HL-60/S4 treated with retinoic acid at 250 ng/mL for 4 days and 3 days (cell line): ENCODE data around the gene GBGT1.

ENCODE experiments used
- in situ Hi-C: fragments of 300-500 bp; cut with MboI; formaldehyde crosslinking; loops from 2 replicates; pipeline ENCODE4 v1.7.0; 2022; ENCODE audit warnings: low sequenced_read_pairs

The GBGT1 gene

DNA sequence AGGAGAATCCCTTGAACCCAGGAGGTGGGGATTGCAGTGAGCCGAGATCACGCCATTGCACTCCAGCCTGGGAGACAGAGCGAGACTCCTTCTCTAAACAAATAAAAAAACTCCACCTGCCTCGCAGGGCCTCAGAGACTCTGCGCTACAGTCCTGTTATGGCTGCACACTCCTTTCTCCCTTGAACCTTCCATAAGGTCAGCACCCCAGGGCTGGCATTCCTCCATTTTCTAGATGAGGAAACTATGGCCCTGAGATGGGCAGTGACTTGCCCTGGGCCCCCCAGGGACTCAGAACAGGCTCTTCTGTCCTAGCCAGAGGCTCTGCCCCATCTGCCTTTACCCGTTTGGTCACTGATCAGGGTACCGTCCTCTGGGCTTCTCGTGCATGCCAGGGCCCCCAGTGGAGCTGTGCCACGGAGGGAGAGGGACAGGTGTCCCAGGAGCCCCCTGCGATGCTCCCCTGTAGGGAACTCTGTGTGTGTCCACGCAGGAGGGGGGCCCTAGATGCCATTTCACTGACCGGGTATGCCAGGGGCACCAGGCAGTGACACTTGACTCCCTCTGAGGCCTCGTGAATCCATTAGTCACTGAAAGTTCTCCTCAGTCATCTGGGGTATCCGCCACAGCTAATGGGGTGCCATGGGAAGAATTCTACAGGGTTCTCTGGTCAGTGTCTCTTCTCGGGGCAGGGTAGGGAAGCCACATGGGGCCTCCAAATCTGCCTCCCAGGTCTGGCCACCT, 58.8 kb downstream of the GBGT1 start:
- in situ Hi-C loops, result no loop called here

DNA sequence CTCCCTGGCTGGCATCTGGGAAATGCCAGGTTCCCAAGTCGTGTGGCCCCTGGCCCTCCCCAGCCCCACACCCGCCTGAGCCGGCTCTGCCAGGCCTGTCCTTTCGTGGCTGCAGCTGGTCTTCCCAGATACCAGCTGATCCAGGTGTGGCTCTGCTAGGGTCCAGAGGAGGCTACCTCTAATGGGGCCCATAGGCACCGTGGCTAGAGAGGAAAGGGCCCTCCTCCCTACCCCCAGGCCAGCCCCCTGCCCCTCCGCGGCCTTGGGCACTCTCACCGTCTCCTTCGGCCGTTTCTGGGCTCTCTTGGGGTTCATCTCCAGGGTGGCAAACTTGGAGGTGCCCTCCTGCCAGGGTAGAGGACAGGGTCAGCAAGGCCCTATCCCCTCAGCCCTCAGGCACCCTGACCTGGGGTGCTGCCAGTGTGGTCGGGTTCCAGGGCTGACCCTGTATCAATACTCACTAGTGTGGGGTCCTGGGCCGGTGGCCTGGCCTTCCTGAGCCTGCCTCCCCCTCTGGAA, 59.7 kb downstream of the GBGT1 start:
- in situ Hi-C loops, result no loop called here

DNA sequence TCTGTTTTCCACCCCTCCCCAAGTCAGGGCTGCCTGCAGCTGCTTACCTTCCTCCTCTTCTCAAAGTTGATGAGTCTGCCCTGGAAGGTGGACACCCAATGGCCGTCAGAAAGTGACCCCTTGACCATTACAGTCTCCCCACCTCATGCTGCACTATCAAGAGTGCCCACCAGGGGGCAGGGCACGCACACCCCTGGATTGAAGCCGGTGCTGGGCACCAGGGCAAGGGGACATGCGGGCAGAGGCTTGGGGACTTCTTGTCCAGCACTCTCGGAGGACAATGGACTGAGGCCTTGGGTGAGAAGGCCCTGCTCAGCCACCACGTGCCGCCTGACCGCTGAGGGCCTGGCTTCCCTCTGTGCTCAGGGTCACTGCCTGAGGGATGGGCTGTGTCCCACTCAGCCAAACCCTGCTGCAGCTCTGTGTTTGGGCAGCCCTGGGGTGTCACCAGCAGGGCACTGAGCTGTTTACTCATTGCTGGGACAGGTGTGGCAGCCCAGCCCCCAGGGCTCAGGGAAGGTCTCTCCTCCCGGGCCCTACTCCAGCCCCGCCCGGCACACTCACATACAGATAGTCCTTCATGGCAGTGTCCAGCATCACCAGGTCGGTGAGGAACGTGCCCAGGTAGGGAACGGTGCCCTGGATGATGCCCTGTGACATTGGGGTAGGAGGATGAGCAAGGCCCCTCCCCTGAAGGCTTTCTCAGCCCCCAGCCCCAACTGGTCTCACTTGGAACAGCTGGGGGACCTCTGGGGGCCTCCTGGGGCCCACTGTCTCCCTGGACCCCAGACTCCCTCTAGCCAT, 60.3 kb downstream of the GBGT1 start:
- in situ Hi-C loops, result no loop called here
